ENCODE data around the gene KAZN. TPM values are rescaled to one million over a fixed set of nuclear protein-coding genes. Genes with fewer than 3 reads are reported as not detected.

KAZN gene
- total and polyA plus RNA-seq, 11 donors = 0.65 to 6.5 (median 2.3) TPM

DNA sequence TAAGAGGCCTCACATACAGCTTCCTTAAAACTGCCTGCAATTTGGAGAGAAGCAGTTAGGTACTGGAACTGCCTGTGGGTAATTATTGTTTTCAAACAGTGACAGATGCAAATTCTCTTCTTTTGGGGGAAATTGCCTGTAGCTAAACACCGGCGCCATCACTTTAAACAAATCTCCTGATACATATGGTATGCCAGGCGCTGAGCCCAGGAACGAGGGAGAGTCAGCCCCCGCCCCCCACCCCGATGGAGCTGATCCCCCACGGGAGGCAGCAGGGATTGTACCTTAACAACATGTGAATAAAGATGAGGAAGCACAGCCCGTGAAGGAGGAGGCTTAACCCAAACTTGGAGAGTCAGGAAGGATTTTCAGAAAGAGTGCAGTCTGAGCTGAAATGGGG is 562.1 kb downstream of the KAZN start:
- Histone ChIP-seq H3K27me3 (no peaks in the 10 kb centered on the region), H3K27ac (peak overlapping the region in 1 of 12 donors; percentile 91), H3K4me1 (peaks cover 0 to 42% (median 9%) of the 10 kb centered on the region in 12 donors), H3K4me3 (no peak overlapping the region), H3K36me3 (no peaks in the 10 kb centered on the region), H3K9me3 (no peaks in the 10 kb centered on the region)
- intact Hi-C loops (cut with DNase I) = no loop called here
- no peak for TF ChIP-seq POLR2A (IDR thresholded peaks at IDR 0.05)
- TF ChIP-seq, protein P1, sequence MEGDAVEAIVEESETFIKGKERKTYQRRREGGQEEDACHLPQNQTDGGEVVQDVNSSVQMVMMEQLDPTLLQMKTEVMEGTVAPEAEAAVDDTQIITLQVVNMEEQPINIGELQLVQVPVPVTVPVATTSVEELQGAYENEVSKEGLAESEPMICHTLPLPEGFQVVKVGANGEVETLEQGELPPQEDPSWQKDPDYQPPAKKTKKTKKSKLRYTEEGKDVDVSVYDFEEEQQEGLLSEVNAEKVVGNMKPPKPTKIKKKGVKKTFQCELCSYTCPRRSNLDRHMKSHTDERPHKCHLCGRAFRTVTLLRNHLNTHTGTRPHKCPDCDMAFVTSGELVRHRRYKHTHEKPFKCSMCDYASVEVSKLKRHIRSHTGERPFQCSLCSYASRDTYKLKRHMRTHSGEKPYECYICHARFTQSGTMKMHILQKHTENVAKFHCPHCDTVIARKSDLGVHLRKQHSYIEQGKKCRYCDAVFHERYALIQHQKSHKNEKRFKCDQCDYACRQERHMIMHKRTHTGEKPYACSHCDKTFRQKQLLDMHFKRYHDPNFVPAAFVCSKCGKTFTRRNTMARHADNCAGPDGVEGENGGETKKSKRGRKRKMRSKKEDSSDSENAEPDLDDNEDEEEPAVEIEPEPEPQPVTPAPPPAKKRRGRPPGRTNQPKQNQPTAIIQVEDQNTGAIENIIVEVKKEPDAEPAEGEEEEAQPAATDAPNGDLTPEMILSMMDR (IDR thresholded peaks at IDR 0.05) = no peak
- ATAC-seq = no peak
- WGBS, 4 donors = 68 to 80% (median 75%) methylated on average over 8 of the region's 8 CpGs
- no peak for DNase-seq

DNA sequence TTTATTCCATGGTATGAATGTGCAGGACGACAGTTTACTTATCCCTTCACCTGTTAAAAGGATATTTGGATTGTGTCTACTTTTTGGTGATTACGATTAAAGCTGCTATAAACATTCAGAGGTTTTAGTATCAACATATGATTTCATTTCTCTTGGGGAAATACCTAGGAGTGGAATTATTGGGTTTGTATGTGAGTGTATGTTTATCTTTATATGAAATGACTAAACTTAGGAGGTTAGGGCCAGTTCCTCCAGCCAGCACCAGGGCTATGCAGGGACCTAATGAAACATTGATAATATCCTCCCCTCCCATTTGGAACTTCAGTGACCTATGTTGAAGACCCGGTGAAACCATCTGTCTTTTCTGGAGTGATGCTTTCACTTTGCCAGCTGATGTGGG is 568.9 kb downstream of the KAZN start:
- DNase-seq = no peak
- ATAC-seq = no peak
- H3K4me1 ChIP-seq = peaks cover 0 to 22% (median 0%) of the 10 kb centered on the region in 12 donors

More for the DNA sequence above, 568.9 kb downstream of the KAZN start:
- Histone ChIP-seq H3K36me3 (no peaks in the 10 kb centered on the region), H3K4me3 (no peak overlapping the region), H3K9me3 (no peaks in the 10 kb centered on the region), H3K27me3 (no peaks in the 10 kb centered on the region), H3K27ac (no peak overlapping the region)
- TF ChIP-seq POLR2A (IDR thresholded peaks at IDR 0.05) = no peak
- TF ChIP-seq, protein P1 (IDR thresholded peaks at IDR 0.05) = no peak
- WGBS, 4 donors = 55 to 81% (median 60%) methylated on average over 3 of the region's 3 CpGs
- intact Hi-C loops (cut with DNase I) = no loop called here
